Activated B cell treated with CpG ODN at 0.5 μM for 24 hours (primary cell): ENCODE results near the gene TOM1. TPM values are rescaled to one million over a fixed set of nuclear protein-coding genes. Genes with fewer than 3 reads are reported as not detected.

Experiments used
- ATAC-seq: fragments of 200-7000 bp; cut with Tn5 transposase; one replicate; pipeline ENCODE4 v1.10.0; 2021; ENCODE audit warnings: low read depth, mild to moderate bottlenecking, moderate library complexity
- CTCF ChIA-PET: fragments of 350-600 bp; sonication (Branson Sonifier 250); formaldehyde crosslinking; loops from one replicate; lab custom pipeline; 2021; ENCODE audit warnings: antibody characterized with exemption; lab: Charles Lee
- POLR2A ChIA-PET: fragments of 350-600 bp; sonication (Branson Sonifier 250); formaldehyde crosslinking; loops from one replicate; lab custom pipeline; 2021; ENCODE audit warnings: antibody characterized with exemption; lab: Charles Lee
- DNase-seq: peaks from one replicate; pipeline ENCODE4 v3.0.0; 2022
- H3K27ac Mint-ChIP-seq: one replicate; pipeline ENCODE4 v1.8.0; 2020; ENCODE audit warnings: mixed read lengths
- H3K27me3 Mint-ChIP-seq: one replicate; pipeline ENCODE4 v1.8.0; 2021; ENCODE audit warnings: mixed read lengths
- H3K36me3 Mint-ChIP-seq: one replicate; pipeline ENCODE4 v1.8.0; 2021; ENCODE audit warnings: low read depth, mixed read lengths
- H3K4me1 Mint-ChIP-seq: one replicate; pipeline ENCODE4 v1.8.0; 2021; ENCODE audit warnings: mixed read lengths
- H3K4me3 Mint-ChIP-seq: one replicate; pipeline ENCODE4 v1.8.0; 2020; ENCODE audit warnings: mild to moderate bottlenecking, mixed read lengths
- H3K9me3 Mint-ChIP-seq: one replicate; pipeline ENCODE4 v1.8.0; 2020; ENCODE audit warnings: mixed read lengths
- intact Hi-C: fragments of 100-400 bp; cut with micrococcal nuclease; formaldehyde crosslinking; loops from one replicate; pipeline ENCODE4 v1.15.1; 2024
- total RNA-seq: library from RNA; stranded (reverse); gene quantifications from 2 replicates; pipeline ENCODE4 v1.2.3, GENCODE V29; 2022
- TF ChIP-seq, protein P1 (sequence below): fragments of 200-600 bp; IDR thresholded peaks from one replicate; pipeline ENCODE4 v1.8.0; 2022; ENCODE audit warnings: antibody characterized with exemption, mild to moderate bottlenecking

TOM1 gene
- total RNA-seq, 1 donor from 2014 or later: 40.8 TPM

DNA sequence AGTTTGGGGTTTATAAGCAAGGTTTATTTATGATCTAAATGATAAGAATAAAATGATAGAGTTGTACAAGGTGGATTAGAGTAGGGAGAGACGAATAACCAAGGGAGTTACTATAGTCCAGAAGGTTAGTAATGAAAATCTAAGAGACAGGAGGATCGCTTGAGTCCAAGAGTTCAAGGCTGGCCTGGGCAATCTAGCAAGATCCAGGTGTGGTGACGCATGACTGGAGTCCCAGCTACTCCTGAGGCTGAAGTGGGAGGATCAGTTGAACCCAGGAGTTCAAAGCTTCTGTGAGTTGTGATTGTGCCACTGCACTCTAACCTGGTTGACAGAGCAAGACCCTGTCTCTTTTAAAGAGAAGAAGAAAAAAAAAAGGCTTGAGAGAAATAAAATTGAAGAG is 30.1 kb upstream of the TOM1 start:
- H3K27me3 Mint-ChIP-seq: no peaks in the 10 kb centered on the region
- no peak for DNase-seq
- no peak overlapping the region for H3K27ac Mint-ChIP-seq
- intact Hi-C loops: no loop called here
- no peak overlapping the region for H3K4me3 Mint-ChIP-seq
- TF ChIP-seq, protein P1, sequence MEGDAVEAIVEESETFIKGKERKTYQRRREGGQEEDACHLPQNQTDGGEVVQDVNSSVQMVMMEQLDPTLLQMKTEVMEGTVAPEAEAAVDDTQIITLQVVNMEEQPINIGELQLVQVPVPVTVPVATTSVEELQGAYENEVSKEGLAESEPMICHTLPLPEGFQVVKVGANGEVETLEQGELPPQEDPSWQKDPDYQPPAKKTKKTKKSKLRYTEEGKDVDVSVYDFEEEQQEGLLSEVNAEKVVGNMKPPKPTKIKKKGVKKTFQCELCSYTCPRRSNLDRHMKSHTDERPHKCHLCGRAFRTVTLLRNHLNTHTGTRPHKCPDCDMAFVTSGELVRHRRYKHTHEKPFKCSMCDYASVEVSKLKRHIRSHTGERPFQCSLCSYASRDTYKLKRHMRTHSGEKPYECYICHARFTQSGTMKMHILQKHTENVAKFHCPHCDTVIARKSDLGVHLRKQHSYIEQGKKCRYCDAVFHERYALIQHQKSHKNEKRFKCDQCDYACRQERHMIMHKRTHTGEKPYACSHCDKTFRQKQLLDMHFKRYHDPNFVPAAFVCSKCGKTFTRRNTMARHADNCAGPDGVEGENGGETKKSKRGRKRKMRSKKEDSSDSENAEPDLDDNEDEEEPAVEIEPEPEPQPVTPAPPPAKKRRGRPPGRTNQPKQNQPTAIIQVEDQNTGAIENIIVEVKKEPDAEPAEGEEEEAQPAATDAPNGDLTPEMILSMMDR: no peak
- no peak for ATAC-seq
- peaks cover 75% of the 10 kb centered on the region for H3K36me3 Mint-ChIP-seq
- ChIA-PET POLR2A (no interaction called here), CTCF (interaction anchor here (1.0 kb wide), 1 partner anchor 38 kb away, joined by 4 read pairs; no protein-coding TSS in a partner anchor)
- H3K9me3 Mint-ChIP-seq: no peaks in the 10 kb centered on the region
- no peaks in the 10 kb centered on the region for H3K4me1 Mint-ChIP-seq

DNA sequence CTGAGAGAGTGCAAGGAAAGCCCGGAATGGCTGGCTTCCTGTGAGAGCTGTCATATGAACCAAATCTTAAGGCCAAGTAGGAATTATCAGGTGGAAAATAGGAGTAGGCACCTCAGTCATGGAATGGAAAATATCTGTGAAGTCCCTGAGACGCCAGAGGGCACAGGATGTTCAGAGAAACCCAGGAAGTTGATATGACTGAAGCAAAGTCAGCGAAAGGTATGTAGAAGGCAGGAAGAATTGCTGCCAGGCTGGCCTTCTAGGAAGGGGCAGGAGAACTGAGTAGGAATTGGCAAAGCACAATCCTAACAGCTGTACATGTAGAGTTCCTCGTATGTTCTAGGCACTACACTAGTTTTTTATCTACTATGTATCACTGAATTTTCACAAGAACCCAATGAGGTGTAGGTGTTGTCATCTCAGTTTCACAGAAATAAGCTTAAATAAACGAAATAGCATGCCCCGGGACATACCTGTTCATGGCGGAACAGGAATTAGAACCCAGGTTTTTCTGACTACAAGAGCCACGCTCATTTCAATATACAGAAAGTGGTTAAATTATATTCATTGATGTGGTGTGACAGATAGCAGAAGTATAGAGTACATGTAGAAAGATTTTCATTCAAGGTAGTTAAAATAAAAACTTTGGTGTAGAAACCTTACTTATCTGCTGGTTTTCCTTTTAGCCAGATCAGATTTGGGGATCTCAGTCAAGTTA is 25.4 kb upstream of the TOM1 start:
- H3K4me1 Mint-ChIP-seq: no peaks in the 10 kb centered on the region

DNA sequence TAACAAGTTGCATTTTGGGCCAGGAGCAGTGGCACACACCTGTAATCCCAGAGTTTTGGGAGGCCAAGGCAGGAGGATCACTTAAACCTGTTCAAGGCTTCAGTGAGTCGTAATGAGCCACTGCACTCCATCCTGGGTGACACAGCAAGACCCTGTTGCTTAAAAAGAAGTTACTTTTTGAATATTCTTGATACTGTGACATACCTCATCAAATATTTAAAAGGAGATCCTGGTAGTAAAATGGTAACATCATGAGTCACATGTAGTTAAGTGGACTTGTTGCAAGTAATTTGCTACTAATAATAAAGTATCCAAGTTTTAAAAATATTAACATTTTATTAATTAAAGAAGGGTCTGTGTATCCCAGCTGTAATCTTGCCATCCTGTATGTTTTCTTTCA is 24.1 kb upstream of the TOM1 start:
- ChIA-PET POLR2A (no interaction called here), CTCF (no interaction called here)
- intact Hi-C loops: no loop called here
- Mint-ChIP-seq H3K4me1 (no peaks in the 10 kb centered on the region), H3K27ac (no peak overlapping the region), H3K36me3 (peaks cover 58% of the 10 kb centered on the region), H3K9me3 (no peaks in the 10 kb centered on the region), H3K27me3 (no peaks in the 10 kb centered on the region), H3K4me3 (no peak overlapping the region)
- TF ChIP-seq, protein P1: no peak
- no peak for DNase-seq
- ATAC-seq: no peak

More for the DNA sequence above, 25.4 kb upstream of the TOM1 start:
- Mint-ChIP-seq H3K36me3 (peaks cover 57% of the 10 kb centered on the region), H3K27ac (no peak overlapping the region), H3K9me3 (no peaks in the 10 kb centered on the region), H3K4me3 (no peak overlapping the region), H3K27me3 (no peaks in the 10 kb centered on the region)
- ChIA-PET CTCF (no interaction called here), POLR2A (no interaction called here)
- TF ChIP-seq, protein P1: no peak
- ATAC-seq (no peak), DNase-seq (no peak)
- intact Hi-C loops: no loop called here

DNA sequence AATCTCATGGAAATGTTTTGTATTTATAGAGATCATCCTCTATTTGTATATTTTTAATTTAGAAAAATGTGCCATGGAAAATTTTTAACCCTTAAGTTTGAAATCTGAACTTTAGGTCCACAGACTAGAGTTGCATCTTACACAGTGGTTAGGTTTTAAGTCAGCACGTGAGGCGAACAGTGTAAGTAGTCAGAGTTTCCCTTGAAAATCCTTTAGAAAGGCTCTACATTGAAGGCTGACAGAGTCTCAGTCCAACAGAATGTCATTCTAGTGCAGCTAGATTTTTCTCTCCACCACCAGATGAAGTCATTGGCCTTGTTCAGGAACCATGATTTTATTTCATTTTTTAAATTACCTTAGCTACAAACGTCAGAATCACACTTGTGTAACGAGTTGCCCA is 23.7 kb upstream of the TOM1 start:
- Mint-ChIP-seq H3K27ac (no peak overlapping the region), H3K27me3 (no peaks in the 10 kb centered on the region), H3K36me3 (peaks cover 59% of the 10 kb centered on the region), H3K4me3 (no peak overlapping the region), H3K9me3 (no peaks in the 10 kb centered on the region), H3K4me1 (no peaks in the 10 kb centered on the region)
- DNase-seq: no peak
- ChIA-PET POLR2A (no interaction called here), CTCF (no interaction called here)
- ATAC-seq: no peak
- intact Hi-C loops: no loop called here
- TF ChIP-seq, protein P1: no peak

DNA sequence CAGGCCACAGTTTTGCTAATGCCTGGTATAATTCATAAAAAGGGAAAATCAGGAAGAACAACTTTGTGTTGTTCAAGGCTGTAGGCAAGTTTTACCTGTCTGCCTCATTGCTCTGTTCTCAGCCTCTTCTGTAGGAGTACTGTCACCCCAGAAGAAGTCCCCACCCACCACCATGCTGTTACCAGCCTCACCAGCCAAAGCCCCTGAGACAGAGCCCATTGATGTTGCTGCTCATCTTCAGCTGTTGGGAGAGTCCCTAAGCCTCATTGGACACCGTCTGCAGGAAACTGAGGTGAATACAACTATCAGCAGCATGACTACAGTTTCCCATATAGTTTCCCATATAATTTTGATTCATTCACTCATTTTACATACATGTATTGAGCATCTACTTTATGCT is 11.6 kb upstream of the TOM1 start:
- H3K4me3 Mint-ChIP-seq: no peak overlapping the region
- H3K27me3 Mint-ChIP-seq: no peaks in the 10 kb centered on the region
- no peaks in the 10 kb centered on the region for H3K4me1 Mint-ChIP-seq
- H3K36me3 Mint-ChIP-seq: peaks cover 73% of the 10 kb centered on the region
- no peak for ATAC-seq
- POLR2A ChIA-PET: no interaction called here
- DNase-seq: no peak
- H3K9me3 Mint-ChIP-seq: no peaks in the 10 kb centered on the region
- intact Hi-C loops: no loop called here
- CTCF ChIA-PET: no interaction called here
- H3K27ac Mint-ChIP-seq: no peak overlapping the region
- TF ChIP-seq, protein P1: no peak
